NAMALWA (cell line): ENCODE data around the gene ATXN7L3.

Source experiments
- DNase-seq: peaks from one replicate; pipeline ENCODE4 v3.0.0-alpha.2; 2015; ENCODE audit warnings: low spot score

ATXN7L3 gene

DNA sequence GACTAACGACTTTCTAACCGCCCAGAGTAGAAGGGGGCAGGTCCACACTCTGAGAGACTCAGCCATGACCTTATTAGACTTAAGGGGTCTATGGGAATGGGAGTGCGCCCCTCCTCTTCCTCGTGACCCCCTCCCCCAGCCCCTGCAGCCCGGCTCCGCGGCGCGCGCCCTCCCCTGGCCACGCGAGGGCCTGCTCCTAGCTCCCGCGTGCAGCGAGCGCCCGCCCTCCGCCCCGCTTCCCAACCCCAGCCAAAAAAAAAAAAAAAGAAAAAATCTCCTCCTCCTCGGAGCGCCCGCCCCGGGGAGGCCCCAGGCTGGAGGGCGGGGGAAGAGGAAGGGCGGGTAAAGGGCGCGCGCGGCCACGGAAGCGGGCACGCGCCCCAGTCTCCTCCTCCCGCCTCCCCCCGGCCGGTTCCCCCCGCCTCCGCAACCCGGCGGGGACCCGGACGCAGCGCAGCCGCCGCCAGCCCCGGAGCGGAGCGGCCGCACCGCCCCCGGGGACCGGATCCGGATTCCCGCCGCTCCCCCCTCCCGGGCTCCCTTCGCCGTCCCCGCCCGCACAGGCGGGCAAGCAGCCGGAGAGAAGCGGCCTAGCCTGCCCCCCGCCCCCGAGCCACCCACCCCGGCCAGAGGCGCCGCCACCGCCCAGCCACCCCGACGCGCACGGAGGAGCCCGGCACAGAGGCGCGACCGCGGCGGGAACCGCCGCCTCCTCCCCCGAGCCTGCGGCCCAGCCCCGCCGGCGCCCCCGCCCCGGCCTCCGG is 18.8 kb upstream of the ATXN7L3 start:
- peak; percentile 91 for DNase-seq

- DNase-seq = peak; percentile 54
Measured at GRCh38 chr17:44217738-44218343, 18.2 kb upstream of the ATXN7L3 start.

- DNase-seq = peak; percentile 49
Measured at GRCh38 chr17:44216694-44217093, 17.0 kb upstream of the ATXN7L3 start.

GRCh38 chr17:44216173-44216572 is 16.5 kb upstream of the ATXN7L3 start:
- peak; percentile 73 for DNase-seq

- no peak for DNase-seq
Measured at GRCh38 chr17:44214896-44215295, 15.2 kb upstream of the ATXN7L3 start.

DNA sequence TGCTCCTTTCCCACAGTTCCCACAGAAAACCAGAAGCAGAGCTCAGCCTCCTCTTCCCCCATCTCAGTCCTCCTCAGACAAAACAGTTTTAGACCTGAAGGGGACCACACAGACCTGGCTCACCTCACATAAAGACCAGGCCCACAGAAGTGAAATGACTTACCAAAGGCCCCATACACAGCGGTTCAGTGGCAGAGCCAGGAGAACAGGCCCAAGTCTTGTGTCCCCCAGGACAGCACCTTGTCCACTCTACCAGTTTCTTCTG is 14.5 kb upstream of the ATXN7L3 start:
- no peak for DNase-seq

GRCh38 chr17:44213403-44214229 is 13.9 kb upstream of the ATXN7L3 start:
- DNase-seq = no peak

- no peak for DNase-seq
Measured at GRCh38 chr17:44212507-44213402, 13.1 kb upstream of the ATXN7L3 start.

DNA sequence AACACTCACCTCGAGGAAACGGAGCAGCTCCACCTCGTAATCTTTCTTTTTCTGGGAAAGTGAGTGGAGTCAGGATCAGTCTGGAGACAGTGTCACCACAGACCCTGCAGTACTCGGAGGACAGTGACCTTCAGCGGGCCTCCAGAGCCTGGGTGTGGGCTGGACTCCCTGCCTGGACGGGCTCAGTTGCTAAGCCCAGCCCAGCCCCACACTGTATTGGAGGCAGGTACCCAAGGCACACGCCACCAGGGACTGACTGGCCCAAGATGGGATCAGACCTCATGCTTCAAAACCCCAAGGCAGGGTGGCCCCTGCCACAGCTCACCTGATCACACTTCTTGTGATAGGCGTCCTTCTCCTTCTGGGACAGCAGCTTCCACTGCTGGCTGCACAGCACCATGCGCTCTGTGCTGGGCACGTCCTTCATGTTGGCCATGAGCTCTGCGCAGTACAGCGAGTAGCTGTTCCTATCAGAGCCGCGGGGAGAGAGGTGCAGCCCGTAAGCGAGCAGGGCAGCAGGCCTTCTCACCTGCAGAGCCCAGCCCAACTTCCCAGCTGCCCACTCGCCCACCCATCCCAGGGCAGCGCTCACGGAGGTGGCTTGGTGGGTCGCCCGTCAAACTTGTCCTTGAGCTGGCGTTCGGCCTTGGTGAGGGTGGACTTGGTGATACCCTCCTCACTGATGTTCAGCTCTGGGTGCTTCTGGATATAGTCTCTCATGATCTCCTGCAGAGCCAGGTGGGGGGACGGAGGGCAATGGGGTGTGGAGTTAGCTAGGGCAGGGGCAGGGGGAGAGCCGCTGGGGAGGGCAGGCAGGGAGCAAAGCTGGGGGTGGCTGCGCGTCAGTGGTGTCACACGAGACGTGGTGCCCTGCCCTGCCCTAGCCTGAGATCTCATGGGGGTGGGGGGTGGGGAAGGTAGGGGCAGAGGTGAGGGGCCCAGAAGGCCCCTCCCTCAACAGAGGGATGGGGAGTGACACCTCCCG is 11.9 kb upstream of the ATXN7L3 start:
- DNase-seq = no peak

DNA sequence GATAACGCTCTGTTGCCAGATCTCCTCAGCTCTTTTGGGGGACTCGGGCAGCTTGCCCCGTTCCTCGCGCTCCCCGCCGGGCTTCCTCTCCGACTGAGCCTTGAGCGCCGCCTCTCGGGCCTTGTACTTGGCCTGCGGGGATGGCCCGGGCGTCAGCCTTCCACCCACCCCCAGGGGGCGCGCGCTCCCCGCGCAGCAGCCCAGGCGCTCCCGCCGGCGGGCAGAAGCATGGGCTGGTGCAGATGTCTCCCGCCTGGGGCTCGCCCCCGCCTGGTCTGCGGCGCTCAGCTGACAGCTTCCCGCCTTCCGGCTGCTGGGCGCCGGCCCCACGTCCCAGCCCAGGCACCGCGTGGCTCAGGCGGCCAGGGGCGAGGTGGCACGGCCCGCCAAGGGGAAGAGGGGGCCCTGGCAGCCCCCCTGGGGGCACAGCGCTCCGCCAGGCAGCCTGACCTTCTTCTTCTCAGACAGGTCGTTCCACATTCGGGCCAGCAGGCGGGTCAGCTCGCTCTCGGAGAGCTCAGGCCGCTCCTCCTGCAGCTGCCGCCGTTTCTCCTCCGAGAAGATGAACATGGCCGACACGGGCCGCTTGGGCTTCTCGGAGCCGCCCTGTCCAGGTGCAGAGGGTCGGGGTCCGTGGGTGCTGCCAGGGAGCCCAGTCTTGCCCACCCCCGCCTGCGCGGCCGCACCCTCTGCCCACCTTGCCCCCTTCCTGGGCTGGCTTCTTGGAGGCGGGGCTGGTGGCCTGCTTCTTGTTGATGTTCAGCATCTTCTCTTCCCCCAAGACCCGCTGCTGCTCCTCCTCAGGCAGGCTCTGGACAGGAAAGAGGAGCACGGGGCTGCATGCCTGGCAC is 10.9 kb upstream of the ATXN7L3 start:
- peak; percentile 94 for DNase-seq

DNA sequence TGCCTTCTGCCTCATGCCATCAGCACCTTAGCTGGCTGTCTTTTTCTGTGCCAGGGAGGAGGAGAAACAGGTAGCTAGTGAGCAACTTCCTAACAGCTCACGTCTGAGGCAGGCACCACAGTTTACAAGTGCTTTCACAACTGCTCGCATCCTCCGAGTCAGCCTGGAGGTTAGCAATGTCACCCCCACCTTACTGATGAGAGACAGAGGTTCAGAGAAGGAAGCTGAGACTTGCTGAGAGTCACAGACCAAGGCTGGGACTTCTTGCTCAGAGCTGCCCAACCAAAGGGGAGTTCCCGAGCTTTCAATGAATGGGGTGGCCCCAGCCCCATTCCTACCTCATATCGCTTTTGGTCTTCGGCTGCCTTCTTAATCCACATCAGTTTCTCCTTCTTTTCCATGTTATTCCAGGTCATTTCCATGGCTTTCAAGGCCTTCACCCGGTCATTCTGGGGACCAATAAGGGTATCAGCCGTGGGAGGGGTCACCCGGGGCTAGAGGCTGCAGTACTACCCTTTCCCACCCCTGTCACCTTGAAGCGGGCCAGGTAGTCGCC is 10.2 kb upstream of the ATXN7L3 start:
- DNase-seq = no peak

- DNase-seq = no peak
Measured at GRCh38 chr17:44207743-44208142, 8.1 kb upstream of the ATXN7L3 start.

- no peak for DNase-seq
Measured at GRCh38 chr17:44207319-44207718, 7.6 kb upstream of the ATXN7L3 start.

DNA sequence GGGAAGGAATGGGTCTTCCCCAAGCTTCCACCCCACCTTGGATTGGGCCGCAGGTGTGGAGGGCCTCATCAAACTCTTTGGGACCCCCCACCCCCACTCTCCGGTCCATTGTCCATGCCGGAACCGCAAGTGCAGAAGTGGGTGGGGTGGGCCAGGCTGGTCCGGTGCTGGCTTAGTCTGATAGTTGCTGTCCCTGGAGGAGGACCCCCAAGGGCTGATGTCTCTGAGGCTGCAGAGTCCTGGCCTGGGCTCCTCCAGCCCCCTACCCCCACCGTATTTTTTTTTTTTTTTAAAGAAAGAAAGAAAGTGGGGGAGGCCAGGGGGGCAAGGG is 7.1 kb upstream of the ATXN7L3 start:
- no peak for DNase-seq

- peak; percentile 42 for DNase-seq
Measured at GRCh38 chr17:44205962-44206824, 6.5 kb upstream of the ATXN7L3 start.

DNA sequence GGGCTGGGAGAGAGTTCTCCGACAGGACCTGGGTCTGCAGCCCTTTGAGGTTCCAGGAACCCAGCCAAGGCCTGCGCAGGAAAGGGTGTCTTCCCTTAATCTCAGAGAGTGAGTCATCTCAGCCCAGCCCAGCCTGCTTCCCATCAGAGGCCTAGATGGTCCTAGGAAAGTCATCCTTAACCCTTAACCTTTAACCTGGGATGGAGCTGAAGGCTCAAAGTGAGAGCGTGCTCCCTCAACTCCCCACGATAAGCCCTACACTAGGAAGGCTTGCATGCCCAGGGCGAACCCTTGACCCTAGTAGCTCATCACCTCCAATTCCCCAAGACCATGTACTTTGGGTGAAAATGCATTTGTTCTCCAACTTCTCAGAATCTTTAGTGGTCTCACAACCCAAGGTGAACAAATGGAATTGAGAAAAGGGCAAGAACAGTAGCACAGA is 4.8 kb upstream of the ATXN7L3 start:
- no peak for DNase-seq

DNA sequence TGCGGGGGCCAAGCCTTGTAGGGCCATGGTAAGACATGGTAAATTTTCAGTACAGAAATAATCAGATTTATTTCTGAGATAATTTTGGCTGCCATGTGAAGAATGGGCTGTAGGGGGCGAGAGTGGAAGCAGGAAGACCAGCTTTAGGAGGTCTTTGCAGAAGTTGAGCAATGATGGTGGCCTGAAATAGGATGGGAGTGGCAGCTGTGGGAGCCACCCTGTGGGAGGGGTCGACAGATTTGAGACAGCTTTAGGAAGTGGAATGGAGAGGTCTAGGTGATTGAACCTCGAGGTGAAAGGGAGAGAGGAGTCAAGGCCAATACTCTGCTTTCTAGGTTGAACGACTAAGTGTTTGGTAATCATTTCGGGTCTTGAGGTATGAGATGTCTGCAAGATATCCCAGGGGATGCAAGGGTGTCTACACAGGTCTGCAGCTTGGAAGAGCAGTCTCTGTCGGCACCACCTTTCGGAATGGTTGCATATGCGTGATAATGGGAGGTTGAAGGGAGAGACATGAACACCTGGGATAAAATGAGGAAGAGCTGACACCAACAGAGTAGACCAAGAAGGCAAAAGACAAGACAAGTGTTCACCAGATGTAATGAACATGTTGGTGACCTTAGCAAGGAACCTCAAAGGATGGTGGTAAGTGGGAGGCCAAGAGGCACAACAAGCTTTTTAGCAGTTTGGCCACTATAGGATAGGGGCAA is 4.2 kb upstream of the ATXN7L3 start:
- peak; percentile 86 for DNase-seq

GRCh38 chr17:44202756-44203155 is 3.1 kb upstream of the ATXN7L3 start:
- no peak for DNase-seq
